Glomerular endothelial cell (primary cell): ENCODE results near the gene ZRANB1. TPM values are rescaled to one million over a fixed set of nuclear protein-coding genes. Genes with fewer than 3 reads are reported as not detected.

ENCODE experiments used
- DNase-seq: peaks from one replicate; pipeline ENCODE4 v3.0.0-alpha.2; 2011; ENCODE audit warnings: low read depth, low spot score; ENCODE audit errors: extremely low read depth
- total RNA-seq: library from RNA; depleted of rRNA; stranded (reverse); fragments of >200 nt; gene quantifications from 2 replicates; pipeline ENCODE4 v1.2.3, GENCODE V29; 2015

Gene ZRANB1
- total RNA-seq, 1 donor from 2014 or later = 14.2 TPM

DNA sequence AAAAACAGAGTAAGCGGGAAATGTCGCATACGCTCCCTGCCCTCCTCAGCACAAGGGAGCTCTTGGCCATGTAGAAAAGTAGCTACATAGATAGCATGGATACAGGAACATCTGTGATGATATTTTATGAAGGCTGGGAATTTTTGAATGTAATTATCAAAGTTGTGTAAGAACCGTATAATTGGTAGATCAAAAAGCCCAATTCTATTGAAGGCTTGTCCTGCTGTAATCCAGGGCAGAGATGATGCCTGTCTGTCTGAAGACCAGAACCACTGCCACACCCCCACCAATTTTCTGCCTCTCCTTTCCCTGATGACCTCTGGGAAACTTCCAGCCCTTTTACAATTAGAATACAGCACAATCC lies 51.4 kb downstream of the ZRANB1 start:
- no peak for DNase-seq

- no peak for DNase-seq
These were observed 52.0 kb downstream of the ZRANB1 start for GRCh38 chr10:124993736-124994451.

DNA sequence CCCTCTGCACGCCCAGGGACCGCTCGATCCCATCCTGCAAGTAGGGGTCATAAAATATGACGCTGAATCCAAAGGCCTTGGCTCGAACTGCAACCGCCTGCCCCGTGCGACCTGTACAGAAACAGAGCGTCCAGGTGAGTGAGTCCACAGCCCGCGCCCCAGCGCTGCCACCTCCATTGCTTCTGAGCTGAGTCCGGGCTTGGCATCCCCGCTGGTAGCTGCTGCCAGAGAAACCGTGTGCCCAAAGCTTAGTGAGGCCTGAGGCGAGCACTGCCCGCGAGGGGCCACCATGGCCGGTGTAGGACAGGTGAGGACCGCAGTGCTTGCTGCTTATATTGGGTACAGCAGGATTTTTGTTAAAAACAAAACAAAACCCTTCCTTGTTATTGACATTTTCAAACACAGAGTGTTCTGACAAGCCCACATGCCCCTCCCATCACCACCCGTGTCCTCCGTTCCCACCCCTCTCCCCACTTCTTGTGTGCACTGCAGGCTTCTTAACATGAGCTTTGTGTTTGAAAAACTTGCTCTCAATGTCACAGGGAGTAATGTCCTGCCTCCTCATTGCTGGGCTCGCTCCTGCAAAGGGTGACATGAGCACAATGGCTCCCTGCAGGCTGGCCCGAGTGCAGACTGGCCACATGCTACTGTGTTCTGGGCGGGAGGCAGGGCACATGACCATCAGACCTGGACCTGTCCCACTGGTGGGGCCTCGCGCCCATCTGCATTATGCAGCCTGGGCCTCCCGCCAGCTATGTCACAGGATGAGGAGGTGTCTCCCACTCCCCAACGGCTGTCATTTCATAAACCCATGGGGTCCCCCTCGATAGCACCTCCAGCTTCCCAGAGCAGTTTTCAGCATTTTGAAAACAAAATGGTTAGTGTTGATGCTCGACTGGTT lies 52.9 kb downstream of the ZRANB1 start:
- no peak for DNase-seq

- DNase-seq = no peak
These were observed 53.7 kb downstream of the ZRANB1 start for GRCh38 chr10:124995605-124996004.

GRCh38 chr10:124996127-124996853 lies 54.4 kb downstream of the ZRANB1 start:
- no peak for DNase-seq

GRCh38 chr10:124996854-124997215 lies 54.9 kb downstream of the ZRANB1 start:
- DNase-seq = no peak

DNA sequence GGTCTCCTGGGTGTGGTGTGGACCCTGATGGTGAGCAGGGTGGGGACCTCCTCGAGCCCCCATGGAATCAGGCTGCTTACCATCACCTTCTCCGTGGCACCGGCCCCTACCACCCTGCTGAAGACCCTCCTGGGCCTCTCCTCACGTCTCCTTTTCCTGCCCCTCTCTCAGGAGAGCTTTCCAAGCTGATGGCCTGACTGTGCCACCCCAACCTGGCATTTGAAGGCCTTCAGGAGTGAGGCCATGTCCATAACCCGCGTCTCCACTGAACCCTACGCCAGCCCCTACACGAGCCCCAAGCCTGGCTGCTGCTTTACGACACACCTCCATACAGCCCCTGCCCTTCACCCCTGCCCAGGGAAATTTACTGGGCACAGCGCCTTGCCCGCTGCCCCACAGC lies 55.4 kb downstream of the ZRANB1 start:
- no peak for DNase-seq

DNA sequence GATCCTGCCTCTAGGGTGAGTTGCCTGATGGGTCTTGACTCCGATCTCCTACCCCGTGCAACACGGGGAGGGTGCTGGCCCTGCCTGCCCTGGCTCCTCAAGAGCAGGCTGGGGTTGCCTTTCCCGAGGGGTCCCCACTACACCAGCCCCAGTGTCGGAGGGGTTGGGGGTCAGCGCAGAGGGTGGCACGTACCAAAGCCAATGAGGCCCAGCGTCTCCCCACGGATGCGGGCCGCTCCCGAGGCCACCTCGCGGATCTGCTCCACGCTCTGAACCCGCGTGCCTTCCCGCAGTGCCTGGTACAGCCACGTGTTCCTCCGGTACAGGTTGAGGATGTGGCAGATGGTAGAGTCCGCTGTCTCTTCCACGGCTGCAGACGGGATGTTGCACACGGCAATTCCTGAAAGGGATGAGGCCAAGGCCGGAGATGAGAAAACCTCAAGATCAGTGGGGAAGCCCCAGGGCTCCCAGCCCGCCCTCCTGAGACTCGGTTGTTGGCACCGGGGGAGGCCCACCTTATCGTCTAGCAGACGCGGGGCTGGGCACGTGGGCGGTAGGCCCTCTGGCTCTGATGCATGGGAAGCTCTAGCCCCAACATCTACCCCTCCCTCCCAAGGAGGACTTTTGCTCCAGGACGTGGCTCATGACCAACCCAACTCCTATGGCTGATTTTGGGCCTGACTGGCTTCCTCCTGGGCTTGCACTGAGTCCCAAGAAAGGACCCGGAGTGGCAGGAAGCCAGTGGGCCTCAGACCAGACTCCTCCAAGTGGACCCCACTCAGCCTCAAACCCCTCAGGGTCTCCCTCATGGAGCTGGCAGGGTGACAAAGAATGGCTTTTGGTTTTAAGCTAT lies 56.1 kb downstream of the ZRANB1 start:
- no peak for DNase-seq

DNA sequence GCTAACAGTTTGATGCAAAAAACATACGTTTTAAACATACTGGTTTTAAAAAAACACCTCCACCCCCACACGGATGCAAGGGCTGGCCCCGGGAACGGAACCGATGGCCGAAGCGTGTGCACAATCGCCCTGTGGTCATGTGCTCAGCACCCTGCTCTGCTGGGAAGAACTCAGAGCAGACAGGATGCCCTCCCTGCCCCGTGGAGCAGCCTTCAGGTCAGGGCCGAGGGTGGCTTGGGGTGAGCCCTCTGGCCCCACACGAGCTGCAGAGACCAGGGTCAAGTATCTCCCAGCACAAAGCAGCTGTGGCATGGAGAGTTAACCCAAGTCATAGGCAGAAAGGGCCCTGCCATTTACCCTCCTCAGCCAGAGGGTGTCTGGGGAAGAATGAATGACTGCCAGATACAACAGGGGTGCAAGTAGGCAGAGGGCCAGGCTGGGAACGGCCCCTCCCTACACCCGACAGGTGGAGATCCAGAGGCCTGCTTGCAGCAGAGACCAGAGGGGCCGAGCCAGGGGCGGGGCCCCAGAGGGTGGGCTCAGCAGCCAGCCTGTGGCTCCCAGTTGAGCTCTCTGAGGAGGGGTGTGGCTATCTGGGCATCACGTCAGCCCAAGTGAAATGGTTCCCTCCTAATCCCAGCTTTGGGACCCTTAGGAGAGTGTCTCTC lies 56.8 kb downstream of the ZRANB1 start:
- no peak for DNase-seq

DNA sequence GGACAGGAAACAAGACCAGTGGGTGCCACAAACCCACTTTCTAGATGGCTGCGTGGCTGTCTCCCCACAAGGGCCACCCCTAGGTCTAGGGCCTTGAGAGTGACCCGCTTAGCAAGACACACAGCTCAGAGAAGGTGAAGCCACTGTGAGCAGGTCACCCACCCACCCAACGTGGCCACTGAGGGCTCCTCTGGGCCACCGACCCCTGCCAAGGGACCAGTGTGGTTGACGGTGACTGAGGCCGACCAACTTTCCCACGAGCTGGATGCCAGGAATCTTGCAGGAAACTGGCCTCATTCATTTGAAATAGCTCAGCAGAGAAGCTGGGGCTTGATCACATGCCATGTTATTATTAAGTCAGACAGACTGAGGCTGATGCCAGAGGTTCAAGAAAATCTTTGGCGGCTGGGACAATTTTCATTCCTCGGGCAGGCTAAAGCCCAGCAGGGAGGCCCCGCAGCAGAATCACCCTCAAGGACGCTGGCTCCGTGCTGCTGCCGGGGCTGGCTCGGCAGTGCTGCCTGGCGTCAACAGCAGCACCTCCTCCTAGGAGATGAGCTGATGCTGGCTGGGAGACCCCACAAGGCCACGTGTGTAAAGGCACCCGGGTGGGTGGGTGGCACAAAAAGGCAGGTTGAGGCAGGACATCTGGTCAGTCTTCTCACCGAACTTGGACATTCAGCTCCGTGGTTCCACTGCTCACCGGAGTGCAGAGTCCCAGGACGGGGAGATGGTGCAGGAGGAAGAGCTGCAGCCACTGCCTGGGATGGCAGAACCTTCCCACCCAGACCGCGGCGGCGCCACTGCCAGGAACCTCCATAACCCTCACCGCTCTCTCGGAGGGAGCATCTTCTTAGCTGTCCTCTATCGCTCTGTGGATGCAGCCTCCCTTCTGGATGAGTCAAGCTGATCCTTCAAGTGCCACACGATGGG lies 57.8 kb downstream of the ZRANB1 start:
- DNase-seq = no peak

GRCh38 chr10:125000366-125001312 lies 58.7 kb downstream of the ZRANB1 start:
- no peak for DNase-seq

- DNase-seq = no peak
These were observed 59.6 kb downstream of the ZRANB1 start for GRCh38 chr10:125001313-125002046.

DNA sequence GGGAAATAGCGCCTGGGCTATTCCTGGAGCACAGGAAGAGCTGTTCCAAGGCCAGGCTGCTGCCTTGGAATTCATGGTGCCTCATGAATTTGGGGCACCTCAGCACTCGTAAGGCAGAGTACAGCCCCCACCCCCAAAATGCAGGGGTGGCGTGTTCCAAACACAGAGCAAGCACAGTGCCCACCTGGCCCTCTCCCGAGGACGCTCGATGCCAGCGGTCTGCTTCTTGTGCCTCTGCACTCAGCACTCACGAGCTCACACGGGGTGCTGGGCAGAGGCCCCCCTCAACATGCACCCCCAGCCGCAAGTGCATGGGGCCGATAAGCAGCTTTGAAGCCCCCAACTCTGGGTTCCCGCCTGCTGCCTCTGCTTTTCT lies 60.1 kb downstream of the ZRANB1 start:
- no peak for DNase-seq

- DNase-seq = no peak
These were observed 60.7 kb downstream of the ZRANB1 start for GRCh38 chr10:125002423-125003145.

GRCh38 chr10:125003146-125003900 lies 61.4 kb downstream of the ZRANB1 start:
- DNase-seq = no peak
